Activated CD4-positive, alpha-beta T cell treated with anti-CD3 and anti-CD28 coated beads, Interleukin-2, amount 10 ng/mL, durations not matched to agents 7 days and 5 days (primary cell): Measurements from ENCODE around the gene CDH11. TPM values are rescaled to one million over a fixed set of nuclear protein-coding genes. Genes with fewer than 3 reads are reported as not detected.

Experiments used
- CTCF ChIA-PET: fragments of 350-600 bp; sonication (Branson Sonifier 250); formaldehyde crosslinking; loops from one replicate; lab custom pipeline; 2021; ENCODE audit warnings: antibody characterized with exemption; lab: Charles Lee
- POLR2A ChIA-PET: fragments of 350-600 bp; sonication (Branson Sonifier 250); formaldehyde crosslinking; loops from one replicate; lab custom pipeline; 2021; ENCODE audit warnings: antibody characterized with exemption; lab: Charles Lee
- DNase-seq: peaks from one replicate; pipeline ENCODE4 v3.0.0-alpha.2; 2020
- H3K27ac Mint-ChIP-seq: one replicate; pipeline ENCODE4 v1.8.0; 2021; ENCODE audit warnings: mild to moderate bottlenecking, moderate library complexity, mixed read lengths
- H3K27me3 Mint-ChIP-seq: one replicate; pipeline ENCODE4 v1.8.0; 2021; ENCODE audit warnings: mixed read lengths
- H3K36me3 Mint-ChIP-seq: one replicate; pipeline ENCODE4 v1.8.0; 2021; ENCODE audit warnings: low read depth, mixed read lengths
- H3K4me1 Mint-ChIP-seq: one replicate; pipeline ENCODE4 v1.8.0; 2021; ENCODE audit warnings: mixed read lengths
- H3K4me3 Mint-ChIP-seq: one replicate; pipeline ENCODE4 v1.8.0; 2021; ENCODE audit warnings: mild to moderate bottlenecking, moderate library complexity, mixed read lengths
- H3K9me3 Mint-ChIP-seq: one replicate; pipeline ENCODE4 v1.8.0; 2021; ENCODE audit warnings: mixed read lengths
- total RNA-seq, 2 experiments: library from RNA; stranded (reverse); gene quantifications; one replicate each; pipeline ENCODE4 v1.2.3, GENCODE V29; 2021

The CDH11 gene
- total RNA-seq, 2 experiments from 2014 or later: not detected

DNA sequence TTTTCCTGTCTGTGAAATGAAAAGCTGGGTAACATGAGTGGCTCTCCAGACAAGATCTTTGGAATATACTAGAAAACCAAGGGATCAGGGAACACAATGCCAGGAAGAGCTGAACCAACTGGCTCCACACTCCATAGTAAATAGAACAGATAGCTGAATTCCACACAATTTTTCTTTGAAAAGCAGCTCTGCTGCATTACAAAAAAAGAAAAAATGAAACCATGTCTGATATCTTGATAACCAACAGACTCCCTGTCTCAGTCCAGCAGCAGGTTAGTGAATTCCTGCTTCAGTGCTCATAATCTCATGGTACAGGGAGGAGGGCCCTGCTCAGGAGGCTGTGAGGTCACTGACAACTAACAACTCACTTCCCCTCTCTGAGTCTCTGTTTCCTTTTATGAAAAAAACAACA is 97.1 kb downstream of the CDH11 start:
- CTCF ChIA-PET: no interaction called here
- DNase-seq: no peak
- Mint-ChIP-seq H3K36me3 (no peaks in the 10 kb centered on the region), H3K4me3 (no peak overlapping the region), H3K9me3 (peaks cover 5% of the 10 kb centered on the region), H3K27me3 (no peaks in the 10 kb centered on the region), H3K4me1 (no peaks in the 10 kb centered on the region), H3K27ac (no peak overlapping the region)
- POLR2A ChIA-PET: no interaction called here

DNA sequence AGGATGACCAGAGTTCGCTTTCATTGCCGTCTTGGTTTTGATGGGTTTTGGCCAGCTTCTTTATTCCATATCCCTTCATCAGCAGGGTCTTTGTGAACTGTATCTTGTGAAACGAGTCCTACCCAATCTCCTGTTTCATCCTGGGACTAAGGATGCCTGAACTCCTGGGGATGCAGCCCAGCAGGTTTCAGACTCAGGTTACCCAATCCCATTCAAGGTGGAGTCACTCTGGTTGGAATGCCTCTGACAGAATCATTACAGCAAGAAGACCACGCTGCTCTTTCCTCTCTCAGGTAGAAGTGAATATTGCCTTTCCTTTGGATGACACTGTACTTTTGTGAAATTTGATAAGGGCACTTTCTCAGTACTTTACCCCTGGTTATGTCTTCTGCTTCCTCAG is 98.1 kb downstream of the CDH11 start:
- Mint-ChIP-seq H3K27me3 (no peaks in the 10 kb centered on the region), H3K9me3 (peaks cover 5% of the 10 kb centered on the region), H3K4me1 (no peaks in the 10 kb centered on the region), H3K27ac (no peak overlapping the region), H3K4me3 (no peak overlapping the region), H3K36me3 (no peaks in the 10 kb centered on the region)
- no peak for DNase-seq
- CTCF ChIA-PET: no interaction called here
- POLR2A ChIA-PET: no interaction called here

DNA sequence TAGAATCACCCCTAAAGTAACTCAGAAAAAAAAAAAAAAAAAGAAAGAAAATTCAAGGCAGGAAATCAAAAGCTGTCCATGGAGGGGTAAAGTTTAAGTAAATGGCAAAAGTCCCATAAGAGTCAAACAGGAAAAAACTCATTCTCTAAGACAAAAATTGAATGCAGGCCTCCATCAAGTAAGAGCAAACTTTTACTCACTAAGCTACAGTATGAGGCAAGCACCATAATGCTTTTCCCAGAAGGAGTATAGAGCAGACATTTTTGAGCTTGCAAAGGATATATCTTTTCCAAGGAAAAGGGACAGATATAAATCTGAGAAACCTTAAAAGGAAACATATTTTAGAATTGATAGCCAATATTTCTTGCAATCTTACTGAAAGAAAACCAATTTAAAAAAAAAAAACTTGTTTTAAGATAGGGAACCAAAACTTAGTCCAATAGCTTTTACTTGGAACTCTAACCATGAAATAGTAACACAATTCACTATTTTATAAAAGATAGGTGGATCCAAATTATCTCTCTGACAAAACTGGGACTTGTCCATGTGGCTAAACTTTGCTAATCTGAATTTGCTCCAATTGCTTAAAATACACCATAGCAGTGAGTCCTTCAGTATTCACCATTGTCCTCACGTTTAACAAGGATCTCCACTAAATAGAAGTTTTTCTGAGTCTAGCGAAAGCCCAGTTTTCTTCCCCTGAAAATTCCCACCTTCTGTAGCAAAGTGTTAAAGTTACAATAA is 99.8 kb downstream of the CDH11 start:
- H3K27me3 Mint-ChIP-seq: no peaks in the 10 kb centered on the region
- POLR2A ChIA-PET: no interaction called here
- H3K4me3 Mint-ChIP-seq: no peak overlapping the region
- no peak overlapping the region for H3K27ac Mint-ChIP-seq
- no peak for DNase-seq
- H3K4me1 Mint-ChIP-seq: no peaks in the 10 kb centered on the region
- H3K9me3 Mint-ChIP-seq: peaks cover 5% of the 10 kb centered on the region
- CTCF ChIA-PET: no interaction called here
- no peaks in the 10 kb centered on the region for H3K36me3 Mint-ChIP-seq

- Mint-ChIP-seq H3K4me3 (no peak overlapping the region), H3K9me3 (peaks cover 5% of the 10 kb centered on the region), H3K36me3 (no peaks in the 10 kb centered on the region), H3K4me1 (no peaks in the 10 kb centered on the region), H3K27me3 (no peaks in the 10 kb centered on the region), H3K27ac (no peak overlapping the region)
- ChIA-PET POLR2A (no interaction called here), CTCF (no interaction called here)
- DNase-seq: no peak
Observed at GRCh38 chr16:65016754-65017153, 105.1 kb downstream of the CDH11 start.

- POLR2A ChIA-PET: no interaction called here
- Mint-ChIP-seq H3K9me3 (peaks cover 5% of the 10 kb centered on the region), H3K4me1 (no peaks in the 10 kb centered on the region), H3K27me3 (no peaks in the 10 kb centered on the region), H3K36me3 (no peaks in the 10 kb centered on the region), H3K27ac (no peak overlapping the region), H3K4me3 (no peak overlapping the region)
- DNase-seq: no peak
- CTCF ChIA-PET: no interaction called here
Observed at GRCh38 chr16:65015599-65015998, 106.3 kb downstream of the CDH11 start.

DNA sequence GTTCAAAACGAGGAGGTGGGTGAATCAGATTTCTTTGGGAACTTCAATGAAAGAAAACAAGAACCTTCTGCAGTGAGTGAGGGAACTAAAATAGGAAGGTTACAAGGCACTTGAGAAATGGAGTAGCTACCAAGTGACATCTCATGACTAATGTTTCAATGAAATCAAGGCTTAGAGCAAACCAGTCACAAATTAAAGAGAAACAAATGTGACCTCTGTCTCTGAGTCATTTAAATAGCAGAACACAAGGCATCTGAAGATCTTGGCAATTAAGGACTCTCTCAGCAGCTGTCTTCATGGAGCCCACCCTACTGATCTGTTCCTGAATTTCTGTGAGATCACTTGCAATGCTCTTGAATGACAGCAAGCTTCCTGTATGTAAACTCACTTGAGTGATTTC is 109.5 kb downstream of the CDH11 start:
- CTCF ChIA-PET: no interaction called here
- H3K27ac Mint-ChIP-seq: no peak overlapping the region
- POLR2A ChIA-PET: no interaction called here
- H3K27me3 Mint-ChIP-seq: no peaks in the 10 kb centered on the region
- H3K9me3 Mint-ChIP-seq: peaks cover 5% of the 10 kb centered on the region
- DNase-seq: no peak
- no peaks in the 10 kb centered on the region for H3K4me1 Mint-ChIP-seq
- no peaks in the 10 kb centered on the region for H3K36me3 Mint-ChIP-seq
- no peak overlapping the region for H3K4me3 Mint-ChIP-seq

DNA sequence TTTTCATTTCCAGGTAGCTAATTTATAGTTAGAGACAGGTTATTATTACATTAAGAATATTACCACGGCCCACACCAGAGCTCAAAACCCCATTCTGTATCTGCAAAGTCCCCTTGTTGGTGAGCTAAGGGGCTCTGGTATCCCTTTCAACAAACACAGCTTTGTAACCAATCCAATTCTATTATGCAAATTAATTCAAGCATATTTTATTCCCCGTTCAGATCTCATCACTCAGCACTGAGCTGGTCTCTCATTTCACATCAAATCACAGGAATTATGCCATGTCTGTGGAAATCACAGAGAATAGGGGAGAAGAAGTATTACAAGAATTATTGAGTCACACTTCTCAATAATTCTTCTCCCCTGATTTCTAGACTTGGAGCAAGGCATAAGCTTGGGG is 111.7 kb downstream of the CDH11 start:
- Mint-ChIP-seq H3K9me3 (peaks cover 5% of the 10 kb centered on the region), H3K27me3 (no peaks in the 10 kb centered on the region), H3K4me1 (no peaks in the 10 kb centered on the region), H3K4me3 (no peak overlapping the region), H3K27ac (no peak overlapping the region), H3K36me3 (no peaks in the 10 kb centered on the region)
- POLR2A ChIA-PET: no interaction called here
- CTCF ChIA-PET: no interaction called here
- DNase-seq: no peak

DNA sequence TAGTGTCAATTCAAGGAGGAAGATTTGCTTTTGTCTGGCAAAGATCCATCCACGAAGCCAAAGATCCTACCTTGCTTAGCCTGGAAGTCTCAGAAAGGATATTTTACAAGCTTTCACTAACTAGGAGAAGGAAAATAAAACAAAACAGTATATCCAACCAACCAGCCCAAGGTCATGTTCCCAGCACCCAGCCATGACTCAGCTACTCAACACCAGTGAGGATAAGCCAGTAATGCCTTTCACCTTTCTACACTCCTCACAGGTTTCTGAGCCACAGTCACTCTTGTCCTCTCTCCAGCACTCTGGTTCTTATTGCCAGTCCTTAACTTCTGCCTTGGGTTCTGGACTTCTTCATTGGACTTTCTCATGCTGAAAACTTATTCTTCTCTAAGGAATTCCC is 116.2 kb downstream of the CDH11 start:
- no peaks in the 10 kb centered on the region for H3K4me1 Mint-ChIP-seq
- H3K4me3 Mint-ChIP-seq: no peak overlapping the region
- no peaks in the 10 kb centered on the region for H3K9me3 Mint-ChIP-seq
- H3K36me3 Mint-ChIP-seq: no peaks in the 10 kb centered on the region
- ChIA-PET CTCF (no interaction called here), POLR2A (no interaction called here)
- no peak overlapping the region for H3K27ac Mint-ChIP-seq
- H3K27me3 Mint-ChIP-seq: no peaks in the 10 kb centered on the region
- no peak for DNase-seq

DNA sequence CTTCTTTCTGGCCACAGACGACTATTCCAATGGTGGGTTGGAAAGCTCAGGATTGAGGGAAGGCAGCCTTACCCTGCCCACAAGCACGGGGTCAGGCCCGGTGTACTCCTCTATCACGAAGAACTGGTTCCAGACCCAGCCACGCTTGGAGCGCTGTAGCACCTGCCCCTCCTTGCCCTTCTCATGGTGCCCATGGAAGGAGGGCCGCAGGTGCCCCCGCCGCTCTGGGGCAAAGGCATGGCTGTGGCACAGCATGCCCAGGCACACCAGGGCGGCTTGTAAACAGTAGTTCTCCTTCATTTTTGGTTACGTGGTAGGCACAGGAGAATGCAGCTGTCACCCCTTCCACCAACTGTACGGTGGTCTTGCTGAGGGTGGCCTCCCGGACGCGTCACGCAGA is 117.3 kb downstream of the CDH11 start:
- DNase-seq: no peak
- no peaks in the 10 kb centered on the region for H3K27me3 Mint-ChIP-seq
- no peak overlapping the region for H3K4me3 Mint-ChIP-seq
- H3K27ac Mint-ChIP-seq: no peak overlapping the region
- CTCF ChIA-PET: no interaction called here
- H3K36me3 Mint-ChIP-seq: no peaks in the 10 kb centered on the region
- no peaks in the 10 kb centered on the region for H3K4me1 Mint-ChIP-seq
- no peaks in the 10 kb centered on the region for H3K9me3 Mint-ChIP-seq
- POLR2A ChIA-PET: no interaction called here

- DNase-seq: no peak
- ChIA-PET CTCF (no interaction called here), POLR2A (no interaction called here)
- Mint-ChIP-seq H3K36me3 (no peaks in the 10 kb centered on the region), H3K27ac (no peak overlapping the region), H3K4me3 (no peak overlapping the region), H3K27me3 (no peaks in the 10 kb centered on the region), H3K9me3 (no peaks in the 10 kb centered on the region), H3K4me1 (no peaks in the 10 kb centered on the region)
Observed at GRCh38 chr16:65003621-65004020, 118.2 kb downstream of the CDH11 start.

DNA sequence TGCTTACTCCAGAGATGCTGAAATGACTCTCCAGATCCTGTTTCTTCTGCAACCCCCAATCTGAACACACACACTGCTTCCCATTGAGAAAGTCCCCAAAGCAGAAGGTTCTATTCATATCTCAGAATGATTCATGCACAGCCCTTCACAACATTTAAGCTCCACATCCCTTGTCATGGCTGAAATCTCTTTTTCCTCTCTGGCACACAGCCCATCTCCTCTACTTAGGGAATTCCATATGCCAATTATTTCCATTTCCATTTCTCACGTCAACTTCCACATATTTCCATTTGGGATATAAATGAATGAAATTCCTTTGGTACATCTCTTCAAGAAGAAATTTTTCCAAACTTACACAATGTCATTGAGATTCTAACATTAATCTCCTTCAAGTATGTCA is 119.6 kb downstream of the CDH11 start:
- no peak for DNase-seq
- H3K27ac Mint-ChIP-seq: no peak overlapping the region
- H3K4me3 Mint-ChIP-seq: no peak overlapping the region
- ChIA-PET CTCF (no interaction called here), POLR2A (no interaction called here)
- H3K4me1 Mint-ChIP-seq: no peaks in the 10 kb centered on the region
- no peaks in the 10 kb centered on the region for H3K36me3 Mint-ChIP-seq
- H3K27me3 Mint-ChIP-seq: no peaks in the 10 kb centered on the region
- no peaks in the 10 kb centered on the region for H3K9me3 Mint-ChIP-seq

DNA sequence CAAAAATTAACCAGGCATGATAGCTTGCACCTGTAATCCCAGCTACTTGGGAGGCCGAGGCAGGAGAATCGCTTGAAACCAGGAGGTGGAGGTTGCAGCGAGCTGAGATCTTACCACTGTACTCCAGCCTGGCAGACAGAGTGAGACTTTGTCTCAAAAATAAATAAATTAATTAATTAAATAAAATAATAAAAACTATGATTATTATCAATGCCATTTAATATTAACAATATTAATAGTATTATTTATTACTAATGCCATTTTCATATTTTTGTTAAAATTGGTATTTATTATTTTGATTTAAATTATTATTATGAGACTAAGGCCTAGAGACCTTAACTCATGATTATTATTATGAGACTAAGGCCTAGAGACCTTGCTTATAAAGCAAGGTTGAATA is 121.2 kb downstream of the CDH11 start:
- ChIA-PET POLR2A (no interaction called here), CTCF (no interaction called here)
- no peak for DNase-seq
- Mint-ChIP-seq H3K27ac (no peak overlapping the region), H3K9me3 (no peaks in the 10 kb centered on the region), H3K4me1 (no peaks in the 10 kb centered on the region), H3K4me3 (no peak overlapping the region), H3K36me3 (no peaks in the 10 kb centered on the region), H3K27me3 (no peaks in the 10 kb centered on the region)

GRCh38 chr16:64997751-64998150 is 124.1 kb downstream of the CDH11 start:
- ChIA-PET POLR2A (no interaction called here), CTCF (no interaction called here)
- no peak overlapping the region for H3K27ac Mint-ChIP-seq
- H3K36me3 Mint-ChIP-seq: no peaks in the 10 kb centered on the region
- H3K4me3 Mint-ChIP-seq: no peak overlapping the region
- H3K9me3 Mint-ChIP-seq: no peaks in the 10 kb centered on the region
- DNase-seq: no peak
- no peaks in the 10 kb centered on the region for H3K27me3 Mint-ChIP-seq
- H3K4me1 Mint-ChIP-seq: no peaks in the 10 kb centered on the region

- POLR2A ChIA-PET: no interaction called here
- Mint-ChIP-seq H3K36me3 (no peaks in the 10 kb centered on the region), H3K27ac (no peak overlapping the region)
Observed at GRCh38 chr16:64997121-64997520, 124.7 kb downstream of the CDH11 start.

More at GRCh38 chr16:64997121-64997520, 124.7 kb downstream of the CDH11 start:
- CTCF ChIA-PET: no interaction called here
- H3K27me3 Mint-ChIP-seq: no peaks in the 10 kb centered on the region
- no peak overlapping the region for H3K4me3 Mint-ChIP-seq
- no peaks in the 10 kb centered on the region for H3K4me1 Mint-ChIP-seq
- no peak for DNase-seq
- H3K9me3 Mint-ChIP-seq: no peaks in the 10 kb centered on the region
